ENCODE results near the gene ENTPD6.
"Not testable (repeated sequence)": the region's sequence is repeated elsewhere in the genome, so short reads cannot be mapped to it uniquely, and the experiment has no call there.

ENTPD6 gene

DNA sequence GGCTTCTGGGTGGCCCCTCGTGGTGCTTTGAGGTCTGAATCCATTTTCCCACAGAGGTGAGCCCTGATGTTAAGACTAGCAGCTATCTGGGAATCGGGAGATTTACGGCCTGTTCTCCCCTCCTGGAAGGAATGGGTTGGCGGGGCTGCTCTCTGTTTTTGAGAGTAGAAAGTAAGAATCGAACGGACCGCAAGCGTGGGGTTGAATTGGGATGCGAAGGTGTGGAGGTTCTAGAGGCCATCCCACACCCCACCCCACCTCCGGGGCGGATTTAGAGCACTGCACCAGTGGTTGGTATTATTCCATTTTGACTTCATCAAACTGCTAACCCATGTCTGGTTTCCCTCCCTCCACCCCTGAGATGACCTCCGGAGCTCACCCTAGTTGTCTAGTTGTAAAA, 63.8 kb downstream of the ENTPD6 start:
- DNase-seq: no peak

GRCh38 chr20:25259788-25260254, 64.3 kb downstream of the ENTPD6 start:
- DNase-seq: no peak

DNA sequence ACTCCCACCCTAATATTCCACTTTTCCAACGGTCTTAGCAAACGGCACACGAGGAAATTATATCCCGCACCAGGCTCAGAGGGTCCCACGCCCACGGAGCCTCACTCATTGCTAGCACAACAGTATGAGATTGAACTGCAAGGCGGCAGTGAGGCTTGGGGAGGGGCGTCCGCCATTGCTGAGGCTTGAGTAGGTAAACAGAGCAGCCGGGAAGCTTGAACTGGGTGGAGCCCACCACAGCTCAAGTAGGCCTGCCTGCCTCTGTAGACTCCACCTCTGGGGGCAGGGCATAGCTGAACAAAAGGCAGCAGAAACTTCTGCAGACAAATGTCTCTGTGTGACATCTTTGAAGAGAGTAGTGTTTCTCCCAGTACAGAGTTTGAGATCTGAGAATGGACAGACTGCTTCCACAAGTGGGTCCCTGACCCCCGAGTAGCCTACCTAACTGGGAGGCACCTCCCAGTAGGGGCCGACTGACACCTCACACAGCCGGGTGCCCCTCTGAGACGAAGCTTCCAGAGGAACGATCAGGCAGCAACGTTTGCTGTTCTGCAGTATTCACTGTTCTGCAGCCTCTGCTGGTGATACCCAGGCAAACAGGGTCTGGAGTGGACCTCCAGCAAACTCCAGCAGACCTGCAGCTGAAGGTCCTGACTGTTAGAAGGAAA, 65.4 kb downstream of the ENTPD6 start:
- not testable (repeated sequence) for DNase-seq

DNA sequence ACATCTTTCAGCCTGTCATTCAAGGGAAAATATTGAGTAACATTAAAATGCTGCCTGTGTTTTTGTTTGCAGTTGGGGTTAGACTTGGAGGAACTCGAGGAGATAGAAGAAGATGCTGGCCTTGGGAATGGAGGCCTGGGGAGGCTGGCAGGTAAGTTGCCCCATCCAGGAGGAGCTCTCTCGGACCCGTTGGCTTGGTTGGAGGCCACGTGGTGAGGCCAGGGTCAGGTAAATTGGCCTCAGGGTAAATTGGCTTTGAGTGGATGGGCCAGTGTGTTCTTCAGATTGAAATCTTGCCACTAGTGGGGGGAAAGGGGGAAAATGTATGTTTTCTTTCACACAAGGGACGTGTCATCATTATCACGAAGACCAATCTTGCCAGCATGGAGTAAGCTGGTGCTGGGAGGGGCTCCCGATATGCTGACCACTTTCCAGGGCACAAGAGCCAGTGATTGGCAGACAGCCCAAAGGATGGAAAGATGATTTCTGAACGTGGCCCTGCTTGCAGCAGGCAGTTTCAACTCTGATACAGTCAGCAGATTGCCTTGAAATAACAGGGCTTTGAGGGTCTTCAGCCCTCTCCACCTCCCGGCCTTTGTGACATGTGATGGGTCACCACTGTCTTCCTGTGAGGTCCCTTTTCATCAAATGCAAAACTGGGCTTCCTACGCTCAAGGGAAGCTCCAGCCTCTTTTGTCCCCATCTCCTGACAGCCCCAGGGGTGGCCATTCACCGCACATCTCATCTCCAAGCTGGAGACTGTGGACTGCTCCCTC, 73.7 kb downstream of the ENTPD6 start:
- DNase-seq: no peak

- DNase-seq: no peak
Observed at GRCh38 chr20:25269833-25270170, 74.3 kb downstream of the ENTPD6 start.

DNA sequence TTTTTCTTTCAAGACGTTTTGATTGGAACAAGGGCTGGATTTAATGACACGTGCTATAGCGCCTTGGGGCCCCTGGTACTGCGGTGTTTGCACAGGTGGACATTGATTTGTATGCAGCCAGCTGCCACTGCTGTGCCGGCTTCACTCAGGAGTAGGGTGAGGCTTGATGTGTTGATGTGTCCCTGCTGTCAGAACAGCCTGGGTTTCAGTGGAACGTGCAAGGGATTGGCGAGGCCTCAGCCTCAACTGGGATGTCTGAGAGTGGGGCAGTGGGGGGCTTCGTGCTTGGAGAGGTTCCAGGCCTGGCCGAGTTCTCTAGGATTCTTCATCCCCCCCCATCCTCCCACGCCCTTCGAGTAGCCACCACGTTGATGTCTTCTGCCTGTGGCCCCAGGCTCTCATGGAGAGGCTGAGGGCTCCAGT, 75.3 kb downstream of the ENTPD6 start:
- no peak for DNase-seq

DNA sequence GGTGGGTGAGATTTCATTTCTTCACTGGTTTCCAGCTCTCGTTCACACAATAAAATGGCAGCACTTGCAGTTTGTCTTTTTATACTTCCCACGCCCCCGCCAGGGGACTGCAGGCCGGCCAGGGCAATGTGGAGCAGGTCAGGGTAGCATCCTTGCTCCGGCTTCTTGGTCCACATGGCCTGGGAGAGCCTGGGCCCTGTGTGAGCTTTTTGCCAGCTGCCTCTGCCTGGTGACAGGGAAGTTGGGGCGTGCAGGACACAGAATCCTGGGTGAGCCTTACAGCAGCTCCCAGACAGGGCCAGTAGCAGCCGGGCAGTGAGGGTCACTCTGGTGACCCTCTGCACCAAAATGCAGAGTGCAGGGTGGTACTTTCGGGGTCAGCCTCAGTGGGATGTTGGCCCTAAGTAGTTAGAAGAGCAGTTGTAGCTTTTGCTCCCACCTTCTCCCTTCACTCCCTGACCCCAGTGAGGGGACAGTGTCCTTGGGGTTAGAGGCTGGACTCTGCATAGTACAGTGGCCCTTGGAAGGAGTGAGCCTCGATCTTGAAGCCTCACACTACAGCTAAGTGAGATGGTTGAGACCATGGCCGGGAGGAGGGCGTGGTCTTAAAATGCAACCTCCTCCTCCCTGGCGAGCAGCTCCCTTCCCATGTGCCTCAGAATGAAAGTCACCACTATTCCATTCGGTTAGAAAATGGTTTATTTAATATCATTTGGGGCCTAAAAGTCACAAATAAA, 76.1 kb downstream of the ENTPD6 start:
- no peak for DNase-seq

- DNase-seq: no peak
Observed at GRCh38 chr20:25272223-25273000, 76.9 kb downstream of the ENTPD6 start.

DNA sequence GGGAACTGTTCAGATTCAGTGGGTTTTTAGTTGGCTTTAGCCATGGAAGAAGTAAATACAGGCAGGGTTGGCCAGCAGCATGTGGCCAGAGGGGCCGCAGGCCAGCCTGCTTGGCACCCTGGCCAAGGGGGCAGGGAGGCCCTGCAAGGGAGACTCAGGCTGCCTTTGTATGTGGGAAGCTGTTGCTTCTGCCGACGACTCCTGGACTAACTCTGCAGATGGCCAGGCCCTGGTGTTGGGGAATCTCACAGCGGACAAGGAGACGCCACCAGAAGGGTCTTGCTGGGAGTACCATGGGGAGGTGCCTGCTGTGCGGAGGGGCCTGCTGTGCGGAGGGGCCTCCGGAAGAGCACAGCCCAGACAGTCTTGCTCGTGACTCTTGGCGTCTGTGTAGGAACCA, 77.5 kb downstream of the ENTPD6 start:
- no peak for DNase-seq

DNA sequence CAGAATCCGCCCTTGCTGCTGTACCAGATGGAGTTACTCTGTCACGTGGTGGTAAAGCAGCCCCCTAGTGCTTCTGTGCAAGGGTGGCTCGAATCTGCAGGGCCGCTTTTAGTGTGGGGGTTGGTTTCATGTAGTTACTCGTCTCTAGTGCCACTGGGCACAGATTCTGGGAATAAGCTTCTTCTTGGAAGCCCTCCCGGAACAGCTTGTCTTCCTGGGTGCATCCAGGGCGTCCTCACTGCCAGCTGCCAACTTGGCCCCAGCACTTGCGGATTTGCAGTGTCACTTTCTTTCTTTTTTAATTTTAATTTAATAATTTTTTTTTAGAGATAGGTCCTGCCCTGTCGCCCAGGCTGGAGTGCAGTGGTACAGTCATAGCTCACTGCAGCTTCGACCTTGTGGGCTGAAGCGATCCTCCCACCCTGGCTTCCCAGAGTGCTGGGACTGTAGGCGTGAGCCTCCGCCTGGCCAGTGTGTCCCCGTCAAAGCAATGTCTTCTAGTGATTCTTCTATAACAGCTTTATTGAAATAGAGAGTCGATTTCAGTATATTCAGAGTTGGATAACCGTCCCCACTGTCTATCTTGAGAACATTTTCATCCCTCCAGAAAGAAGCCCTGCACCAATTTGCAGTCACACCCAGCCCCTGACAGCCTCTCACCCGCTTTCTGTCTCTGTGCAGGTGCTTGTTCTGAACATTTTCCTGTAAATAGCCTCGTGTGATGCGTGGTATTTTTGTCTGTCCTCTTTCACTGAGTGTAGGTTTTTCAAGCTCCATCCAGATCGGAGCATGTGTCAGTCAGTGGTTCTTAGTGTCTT, 78.2 kb downstream of the ENTPD6 start:
- DNase-seq: no peak

DNA sequence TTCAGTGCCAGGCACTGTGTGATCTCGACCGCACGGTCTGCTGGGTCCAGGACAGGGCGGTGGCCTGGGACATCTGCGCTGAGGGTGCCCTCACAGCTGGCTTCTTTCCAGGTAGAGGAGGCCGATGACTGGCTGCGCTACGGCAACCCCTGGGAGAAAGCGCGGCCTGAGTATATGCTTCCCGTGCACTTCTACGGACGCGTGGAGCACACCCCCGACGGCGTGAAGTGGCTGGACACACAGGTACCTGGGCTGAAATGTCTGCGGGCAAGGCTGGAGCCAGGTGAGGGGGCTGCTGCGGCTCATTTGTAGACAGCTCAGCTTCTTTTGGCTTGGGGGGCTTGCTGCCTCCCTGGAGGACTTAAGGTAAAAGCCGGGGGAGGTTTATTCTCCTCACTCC, 79.0 kb downstream of the ENTPD6 start:
- DNase-seq: no peak

DNA sequence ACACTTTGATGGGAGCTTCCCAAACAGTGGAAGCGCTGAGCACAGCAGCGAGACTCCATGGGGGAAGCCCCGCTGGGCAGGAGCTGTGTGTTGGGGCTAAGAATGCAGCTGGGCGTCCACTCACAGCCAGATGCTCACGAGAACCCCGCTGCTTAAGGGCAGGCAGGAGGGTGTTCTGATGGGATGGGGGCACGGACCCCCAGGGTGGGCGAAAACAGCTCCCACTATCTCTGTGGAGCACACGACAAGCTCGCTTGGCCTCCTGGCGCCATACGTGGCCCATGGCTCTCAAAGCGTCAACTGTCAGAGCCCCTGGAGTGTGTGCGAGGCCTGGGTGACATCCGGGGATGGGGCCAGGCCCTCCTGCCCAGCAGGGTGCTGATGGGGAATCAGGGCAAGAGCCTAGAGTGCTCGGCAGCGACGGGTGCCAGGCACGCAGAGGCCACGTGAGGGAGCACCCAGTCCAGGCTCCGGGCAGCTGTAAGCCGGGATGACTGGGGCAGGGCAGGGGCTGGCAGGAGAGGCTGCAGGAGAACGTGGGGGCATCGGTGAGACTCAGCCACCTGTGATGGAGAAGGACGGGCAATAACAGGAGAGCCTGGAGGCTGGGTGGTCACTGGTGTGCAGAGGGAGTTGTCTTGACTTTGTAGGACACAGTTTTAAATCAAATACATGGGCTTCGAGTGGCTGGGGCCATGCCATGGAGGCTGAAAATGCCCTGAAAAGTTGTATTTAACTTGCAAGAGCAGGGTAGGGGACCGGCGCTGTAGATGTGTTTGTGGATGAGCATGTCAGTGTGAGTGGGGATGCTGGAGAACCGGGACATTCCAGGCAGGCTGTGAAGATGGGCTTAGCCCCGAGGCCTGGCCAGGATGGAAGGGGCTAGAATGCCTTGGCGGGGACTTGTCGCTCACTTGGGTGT, 79.6 kb downstream of the ENTPD6 start:
- no peak for DNase-seq

DNA sequence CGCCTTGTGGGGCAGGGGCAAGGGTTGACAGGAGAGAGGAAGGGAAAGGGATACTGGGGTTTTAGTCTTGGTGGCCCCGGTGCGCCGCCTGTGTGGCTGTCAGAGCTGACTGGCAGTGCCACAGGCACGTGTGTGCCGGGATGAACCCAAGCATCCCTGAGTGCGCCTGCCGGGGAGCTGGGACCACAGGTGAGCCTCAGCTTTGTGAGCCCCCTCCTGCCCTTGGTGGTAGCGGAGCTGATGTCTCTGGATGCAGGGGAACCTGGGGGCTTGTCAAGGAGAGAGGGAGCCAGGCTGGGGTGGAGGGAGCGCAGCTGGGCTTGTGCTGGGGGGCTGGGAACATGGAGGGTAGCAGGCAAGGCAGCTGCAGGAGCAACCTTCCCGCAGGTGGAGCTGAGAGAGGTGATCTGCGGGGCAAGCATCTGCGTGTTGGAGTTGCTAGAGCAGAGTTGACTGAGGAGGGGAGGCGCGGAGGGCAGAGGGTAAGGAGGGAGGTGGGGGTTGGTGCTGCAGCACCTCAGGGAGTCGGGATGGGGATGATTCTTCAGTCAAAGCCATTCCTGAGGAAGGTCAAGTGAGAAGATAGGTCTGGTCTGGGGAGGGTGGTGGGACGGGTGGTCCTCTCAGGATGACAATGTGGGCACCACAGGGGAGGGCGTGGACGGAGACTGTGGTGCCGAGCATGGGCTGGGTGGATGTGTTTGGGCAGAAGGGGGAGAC, 80.5 kb downstream of the ENTPD6 start:
- no peak for DNase-seq

All from AML-193 (cell line).